PC-3 (cell line): Measurements from ENCODE around the gene EPB41L3. TPM values are rescaled to one million over a fixed set of nuclear protein-coding genes. Genes with fewer than 3 reads are reported as not detected.

Experiments
- ATAC-seq: fragments of 200-7000 bp; cut with Tn5 transposase; 2 replicates; pipeline ENCODE4 v1.9.1; 2020; ENCODE audit warnings: mild to moderate bottlenecking, moderate library complexity
- BruUV-seq: library from RNA; stranded (reverse); fragments of 400-500 nt; replicated peaks from 2 replicates; lab custom pipeline; 2021; lab: Mats Ljungman, UMichigan
- CTCF ChIA-PET: fragments of 300-600 bp; sonication (Branson Sonifier 250); formaldehyde crosslinking; loops from one replicate; lab custom pipeline; 2022; ENCODE audit warnings: antibody characterized with exemption; lab: Charles Lee
- POLR2A ChIA-PET: fragments of 300-600 bp; sonication (Branson Sonifier 250); formaldehyde crosslinking; loops from one replicate; lab custom pipeline; 2022; ENCODE audit warnings: antibody characterized with exemption; ENCODE audit not compliant: unreplicated experiment; lab: Charles Lee
- DNase-seq: peaks from one replicate; pipeline ENCODE4 v3.0.0-alpha.2; 2015
- H2AFZ ChIP-seq: fragments of 300-600 bp; sonication (generic); 2 replicates; pipeline ENCODE4 v1.6.0; 2016; ENCODE audit warnings: antibody characterized with exemption, low read length
- H3F3A ChIP-seq: fragments of 300-600 bp; sonication (generic); one replicate; pipeline ENCODE4 v1.6.0; 2017; ENCODE audit warnings: antibody characterized with exemption, low read length, control low read depth, mild to moderate bottlenecking; ENCODE audit not compliant: unreplicated experiment
- H3K27ac ChIP-seq: fragments of 300-600 bp; sonication (generic); 2 replicates; pipeline ENCODE4 v1.5.1; 2016; ENCODE audit warnings: mild to moderate bottlenecking, low read length
- H3K27me3 ChIP-seq: fragments of 300-600 bp; sonication (generic); 2 replicates; pipeline ENCODE4 v1.6.1; 2016; ENCODE audit warnings: low read length, mixed read lengths
- H3K36me3 ChIP-seq: fragments of 300-600 bp; sonication (generic); 2 replicates; pipeline ENCODE4 v1.6.1; 2016; ENCODE audit warnings: low read depth, mixed run types, low read length, mixed read lengths
- H3K4me1 ChIP-seq: fragments of 300-600 bp; sonication (generic); 2 replicates; pipeline ENCODE4 v1.5.1; 2016; ENCODE audit warnings: low read length; ENCODE audit not compliant: insufficient read depth
- H3K4me2 ChIP-seq: fragments of 300-600 bp; sonication (generic); 2 replicates; pipeline ENCODE4 v1.6.0; 2016; ENCODE audit warnings: low read length
- H3K4me3 ChIP-seq: fragments of 300-600 bp; sonication (generic); 2 replicates; pipeline ENCODE4 v1.5.1; 2016; ENCODE audit warnings: mild to moderate bottlenecking, low read length, mixed read lengths
- H3K79me2 ChIP-seq: fragments of 300-600 bp; sonication (generic); 2 replicates; pipeline ENCODE4 v1.6.1; 2017; ENCODE audit warnings: low read length, mixed read lengths
- H3K9ac ChIP-seq: fragments of 300-600 bp; sonication (generic); 2 replicates; pipeline ENCODE4 v1.6.0; 2016; ENCODE audit warnings: mild to moderate bottlenecking, low read length
- H3K9me2 ChIP-seq: fragments of 300-600 bp; sonication (generic); replicated peaks from 2 replicates; pipeline ENCODE4 v1.6.1; 2016; ENCODE audit warnings: mixed run types, low read length, mixed read lengths
- H3K9me3 ChIP-seq: fragments of 300-600 bp; sonication (generic); 2 replicates; pipeline ENCODE4 v1.6.1; 2016; ENCODE audit warnings: low read length, mixed read lengths
- H4K20me1 ChIP-seq: fragments of 300-600 bp; sonication (generic); 2 replicates; pipeline ENCODE4 v1.6.1; 2016; ENCODE audit warnings: low read length, mixed read lengths
- CTCF ChIP-seq: fragments of 300-600 bp; sonication (generic); conservative IDR thresholded peaks from 2 replicates; pipeline ENCODE4 v1.5.1; 2017; ENCODE audit warnings: antibody characterized with exemption, low read depth, mild to moderate bottlenecking, low read length
- EZH2 ChIP-seq: fragments of 300-600 bp; sonication (generic); IDR thresholded peaks from one replicate; pipeline ENCODE4 v1.6.1; 2017; ENCODE audit warnings: antibody characterized with exemption, mild to moderate bottlenecking, low read length; ENCODE audit not compliant: unreplicated experiment
- EZH2phosphoT487 ChIP-seq: fragments of 300-600 bp; sonication (generic); IDR thresholded peaks from 2 replicates; pipeline ENCODE4 v1.6.1; 2018; ENCODE audit warnings: mild to moderate bottlenecking, antibody characterized with exemption, low read length, borderline replicate concordance
- intact Hi-C: fragments of 100-400 bp; cut with micrococcal nuclease; formaldehyde crosslinking; loops from 2 replicates; pipeline ENCODE4 v1.9.0; 2023
- total RNA-seq: library from RNA; depleted of rRNA; stranded (reverse); fragments of >200 nt; gene quantifications from 2 replicates; pipeline ENCODE4 v1.2.3, GENCODE V29; 2014

The EPB41L3 gene
- total RNA-seq, 1 experiment from 2014 or later: 39.5 TPM

DNA sequence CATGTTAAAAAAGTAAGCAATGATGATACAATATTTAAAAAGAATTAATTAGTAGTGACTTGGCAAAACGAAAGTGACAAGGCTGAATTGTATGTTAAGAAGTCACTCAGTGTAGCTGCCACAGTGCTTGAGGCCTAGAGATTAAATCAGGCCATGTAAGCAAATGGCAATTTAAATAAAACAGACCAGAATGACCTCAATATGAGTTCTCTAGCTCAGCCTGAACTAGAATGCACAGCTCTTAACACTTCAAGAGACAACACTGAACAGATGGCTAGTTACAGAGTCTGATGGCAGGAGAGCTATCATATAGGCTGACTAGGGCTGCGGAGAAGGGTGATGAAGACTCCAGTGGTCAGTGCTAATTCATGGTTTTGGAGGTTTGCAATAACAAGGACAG is 130.3 kb downstream of the EPB41L3 start:
- Histone ChIP-seq H3K36me3 (no peaks in the 10 kb centered on the region), H3K9me2 (no peaks in the 10 kb centered on the region), H4K20me1 (no peaks in the 10 kb centered on the region), H2AFZ (no peak overlapping the region), H3K9me3 (no peaks in the 10 kb centered on the region), H3K27ac (no peak overlapping the region), H3K27me3 (no peaks in the 10 kb centered on the region), H3K4me2 (no peak overlapping the region), H3F3A (no peaks in the 10 kb centered on the region), H3K4me3 (no peak overlapping the region), H3K9ac (no peak overlapping the region), H3K79me2 (no peaks in the 10 kb centered on the region), H3K4me1 (no peaks in the 10 kb centered on the region)
- no peak for DNase-seq
- CTCF ChIA-PET: no interaction called here
- no peak for TF ChIP-seq CTCF
- TF ChIP-seq EZH2phosphoT487: no peak
- TF ChIP-seq EZH2: no peak
- BruUV-seq: no TSS peak
- ATAC-seq: no peak
- intact Hi-C loops: no loop called here
- POLR2A ChIA-PET: interaction anchor here (0.7 kb wide), 1 partner anchor 44 kb away, joined by 4 read pairs; no protein-coding TSS in a partner anchor

DNA sequence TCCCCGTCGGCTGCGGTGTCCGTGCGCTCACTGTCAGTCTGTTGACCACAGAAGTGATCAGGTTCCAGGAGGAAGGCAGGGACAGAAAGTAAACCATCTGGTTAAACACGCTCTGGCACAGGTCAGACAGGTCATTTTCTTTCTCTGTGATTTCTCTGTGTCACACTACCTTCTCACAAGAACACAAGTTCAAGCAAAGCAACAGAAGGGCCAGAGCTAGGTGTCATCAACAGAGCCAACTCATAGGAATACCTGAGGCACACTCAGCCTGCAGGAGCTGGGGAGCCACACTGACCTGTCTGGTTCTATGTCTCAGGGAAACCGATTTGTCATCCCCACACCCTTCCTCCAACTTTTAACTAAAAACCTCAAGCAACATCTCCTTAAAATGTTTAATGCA is 133.2 kb downstream of the EPB41L3 start:
- Histone ChIP-seq H3K4me3 (no peak overlapping the region), H3K27me3 (peaks cover 2% of the 10 kb centered on the region; the same call in 1 of the 2 replicates), H3K36me3 (no peaks in the 10 kb centered on the region), H3K27ac (no peak overlapping the region), H3F3A (no peaks in the 10 kb centered on the region), H3K9me2 (no peaks in the 10 kb centered on the region), H3K4me2 (no peak overlapping the region), H4K20me1 (no peaks in the 10 kb centered on the region), H2AFZ (no peak overlapping the region), H3K9me3 (no peaks in the 10 kb centered on the region), H3K79me2 (no peaks in the 10 kb centered on the region), H3K9ac (no peak overlapping the region), H3K4me1 (no peaks in the 10 kb centered on the region)
- intact Hi-C loops: loop anchor here (2.0 kb wide), 1 partner anchor 114 kb away; no protein-coding TSS in a partner anchor
- ChIA-PET CTCF (interaction anchor here (0.7 kb wide), 1 partner anchor 27 kb away, joined by 3 read pairs; no protein-coding TSS in a partner anchor), POLR2A (no interaction called here)
- TF ChIP-seq CTCF (no peak), EZH2 (no peak), EZH2phosphoT487 (no peak)
- BruUV-seq: no TSS peak
- peak; percentile 56 for ATAC-seq
- DNase-seq: peak; percentile 4

GRCh38 chr18:5398269-5398668 is 145.5 kb downstream of the EPB41L3 start:
- H3K27ac ChIP-seq: no peak overlapping the region
- no peaks in the 10 kb centered on the region for H3K9me3 ChIP-seq
- ChIA-PET CTCF (no interaction called here), POLR2A (no interaction called here)
- no peak overlapping the region for H3K4me3 ChIP-seq
- no peaks in the 10 kb centered on the region for H3K79me2 ChIP-seq
- no peak overlapping the region for H3K4me2 ChIP-seq
- ATAC-seq: no peak
- no peaks in the 10 kb centered on the region for H3K36me3 ChIP-seq
- no peaks in the 10 kb centered on the region for H3K4me1 ChIP-seq
- H2AFZ ChIP-seq: no peak overlapping the region
- no peak overlapping the region for H3K9ac ChIP-seq
- H3F3A ChIP-seq: no peaks in the 10 kb centered on the region
- no peaks in the 10 kb centered on the region for H3K27me3 ChIP-seq
- intact Hi-C loops: no loop called here
- H3K9me2 ChIP-seq: no peaks in the 10 kb centered on the region
- no peak for TF ChIP-seq EZH2
- TF ChIP-seq CTCF: no peak
- TF ChIP-seq EZH2phosphoT487: no peak
- H4K20me1 ChIP-seq: no peaks in the 10 kb centered on the region
- no TSS peak for BruUV-seq
- no peak for DNase-seq
